ENCODE measurements around the gene ZNF385B.
"Not testable (repeated sequence)": the region's sequence is repeated elsewhere in the genome, so short reads cannot be mapped to it uniquely, and the experiment has no call there.

The ZNF385B gene

GRCh38 chr2:179636100-179636980, 225.1 kb downstream of the ZNF385B start:
- TF ChIP-seq CTCF (IDR thresholded peaks at IDR 0.05; ENCODE audit: extremely low read depth, insufficient read depth, missing control alignments) = no peak
- no peak for DNase-seq (ENCODE audit: low spot score)
- in situ Hi-C loops (cut with MboI; ENCODE audit: low pct_unique_long_range_greater_than_20kb, low sequenced_read_pairs, unreplicated experiment) = no loop called here

GRCh38 chr2:179631769-179632385, 229.5 kb downstream of the ZNF385B start:
- in situ Hi-C loops (cut with MboI; ENCODE audit: low pct_unique_long_range_greater_than_20kb, low sequenced_read_pairs, unreplicated experiment); DNase-seq (ENCODE audit: low spot score): not testable (repeated sequence)

GRCh38 chr2:179629776-179630175, 231.6 kb downstream of the ZNF385B start:
- in situ Hi-C loops (cut with MboI; ENCODE audit: low pct_unique_long_range_greater_than_20kb, low sequenced_read_pairs, unreplicated experiment) = not testable (repeated sequence)

GRCh38 chr2:179626261-179626660, 235.2 kb downstream of the ZNF385B start:
- in situ Hi-C loops (cut with MboI; ENCODE audit: low pct_unique_long_range_greater_than_20kb, low sequenced_read_pairs, unreplicated experiment) = no loop called here
- DNase-seq (ENCODE audit: low spot score) = no peak
- TF ChIP-seq CTCF (IDR thresholded peaks at IDR 0.05; ENCODE audit: extremely low read depth, insufficient read depth, missing control alignments) = no peak

More at GRCh38 chr2:179629776-179630175, 231.6 kb downstream of the ZNF385B start:
- not testable (repeated sequence) for DNase-seq (ENCODE audit: low spot score)

GRCh38 chr2:179622635-179623300, 238.6 kb downstream of the ZNF385B start:
- DNase-seq (ENCODE audit: low spot score) = no peak
- TF ChIP-seq CTCF (IDR thresholded peaks at IDR 0.05; ENCODE audit: extremely low read depth, insufficient read depth, missing control alignments) = no peak
- in situ Hi-C loops (cut with MboI; ENCODE audit: low pct_unique_long_range_greater_than_20kb, low sequenced_read_pairs, unreplicated experiment) = no loop called here

GRCh38 chr2:179622112-179622511, 239.3 kb downstream of the ZNF385B start:
- no peak for TF ChIP-seq CTCF (IDR thresholded peaks at IDR 0.05; ENCODE audit: extremely low read depth, insufficient read depth, missing control alignments)
- DNase-seq (ENCODE audit: low spot score) = no peak
- in situ Hi-C loops (cut with MboI; ENCODE audit: low pct_unique_long_range_greater_than_20kb, low sequenced_read_pairs, unreplicated experiment) = no loop called here

- in situ Hi-C loops (cut with MboI; ENCODE audit: low pct_unique_long_range_greater_than_20kb, low sequenced_read_pairs, unreplicated experiment) = no loop called here
- TF ChIP-seq CTCF (IDR thresholded peaks at IDR 0.05; ENCODE audit: extremely low read depth, insufficient read depth, missing control alignments) = no peak
- no peak for DNase-seq (ENCODE audit: low spot score)
Measured at GRCh38 chr2:179619947-179620467, 241.4 kb downstream of the ZNF385B start.
